Skeletal muscle cell (primary cell): ENCODE data around the gene SPAG16.

Source experiments
- DNase-seq: peaks from one replicate; pipeline ENCODE4 v3.0.0-alpha.2; 2010; ENCODE audit warnings: low read depth
- H3K4me3 ChIP-seq: 2 replicates; pipeline ENCODE4 v1.5.1; 2011; ENCODE audit warnings: low read depth, mild to moderate bottlenecking, control low read depth, low read length, moderate library complexity

The SPAG16 gene

GRCh38 chr2:213491376-213491775 lies 207.1 kb downstream of the SPAG16 start:
- DNase-seq: no peak
- H3K4me3 ChIP-seq: no peak overlapping the region

- no peak for DNase-seq
- no peak overlapping the region for H3K4me3 ChIP-seq
Measured at GRCh38 chr2:213496226-213496625, 212.0 kb downstream of the SPAG16 start.

- H3K4me3 ChIP-seq: no peak overlapping the region
- no peak for DNase-seq
Measured at GRCh38 chr2:213500881-213501280, 216.6 kb downstream of the SPAG16 start.

- DNase-seq: no peak
- no peak overlapping the region for H3K4me3 ChIP-seq
Measured at GRCh38 chr2:213524164-213524563, 239.9 kb downstream of the SPAG16 start.

GRCh38 chr2:213537579-213537978 lies 253.3 kb downstream of the SPAG16 start:
- DNase-seq: no peak
- H3K4me3 ChIP-seq: no peak overlapping the region

- DNase-seq: no peak
- H3K4me3 ChIP-seq: no peak overlapping the region
Measured at GRCh38 chr2:213544940-213545339, 260.7 kb downstream of the SPAG16 start.

- DNase-seq: no peak
Measured at GRCh38 chr2:213545481-213545880, 261.2 kb downstream of the SPAG16 start.

GRCh38 chr2:213545964-213546475 lies 261.8 kb downstream of the SPAG16 start:
- DNase-seq: no peak
- H3K4me3 ChIP-seq: no peak overlapping the region

More at GRCh38 chr2:213545481-213545880, 261.2 kb downstream of the SPAG16 start:
- H3K4me3 ChIP-seq: no peak overlapping the region

GRCh38 chr2:213551526-213551925 lies 267.3 kb downstream of the SPAG16 start:
- H3K4me3 ChIP-seq: no peak overlapping the region
- no peak for DNase-seq

- no peak for DNase-seq
- H3K4me3 ChIP-seq: no peak overlapping the region
Measured at GRCh38 chr2:213559053-213559452, 274.8 kb downstream of the SPAG16 start.

GRCh38 chr2:213561759-213562158 lies 277.5 kb downstream of the SPAG16 start:
- DNase-seq: no peak
- H3K4me3 ChIP-seq: no peak overlapping the region

GRCh38 chr2:213562539-213563180 lies 278.4 kb downstream of the SPAG16 start:
- no peak for DNase-seq
- H3K4me3 ChIP-seq: no peak overlapping the region

GRCh38 chr2:213566846-213567245 lies 282.6 kb downstream of the SPAG16 start:
- H3K4me3 ChIP-seq: no peak overlapping the region
- no peak for DNase-seq

GRCh38 chr2:213609570-213610170 lies 325.4 kb downstream of the SPAG16 start:
- DNase-seq: no peak
- no peak overlapping the region for H3K4me3 ChIP-seq

- no peak for DNase-seq
- no peak overlapping the region for H3K4me3 ChIP-seq
Measured at GRCh38 chr2:213627054-213627710, 342.9 kb downstream of the SPAG16 start.

GRCh38 chr2:213627835-213628460 lies 343.7 kb downstream of the SPAG16 start:
- DNase-seq: no peak
- H3K4me3 ChIP-seq: no peak overlapping the region

GRCh38 chr2:213640738-213641425 lies 356.6 kb downstream of the SPAG16 start:
- H3K4me3 ChIP-seq: no peak overlapping the region
- no peak for DNase-seq

- no peak for DNase-seq
- no peak overlapping the region for H3K4me3 ChIP-seq
Measured at GRCh38 chr2:213644926-213645325, 360.7 kb downstream of the SPAG16 start.

- no peak for DNase-seq
- H3K4me3 ChIP-seq: no peak overlapping the region
Measured at GRCh38 chr2:213649176-213649575, 364.9 kb downstream of the SPAG16 start.

- H3K4me3 ChIP-seq: no peak overlapping the region
- no peak for DNase-seq
Measured at GRCh38 chr2:213664817-213665216, 380.6 kb downstream of the SPAG16 start.
